ENCODE results near the gene DNASE2.
"Not testable (repeated sequence)": the region's sequence is repeated elsewhere in the genome, so short reads cannot be mapped to it uniquely, and the experiment has no call there.

The DNASE2 gene

GRCh38 chr19:12881172-12881808, at the start of gene DNASE2:
Gene DNASE2, minus strand, starts transcription at chr19:12881449. Its CDS starts 74 bp downstream, at chr19:12881375.
- H3K4me3 ChIP-seq (ENCODE audit: low read length): peak within 1 kb of the TSS; percentile 80
- peak; percentile 79 for DNase-seq (ENCODE audit: low read depth)
- TF ChIP-seq CTCF (conservative IDR thresholded peaks at IDR 0.05; ENCODE audit: low read depth, low read length): no peak

- no peak for DNase-seq (ENCODE audit: low read depth)
- TF ChIP-seq CTCF (conservative IDR thresholded peaks at IDR 0.05; ENCODE audit: low read depth, low read length): no peak
- no peak overlapping the region for H3K4me3 ChIP-seq (ENCODE audit: low read length)
Observed at GRCh38 chr19:12930002-12930645, 48.9 kb upstream of the DNASE2 start.

GRCh38 chr19:12924621-12925310, 43.5 kb upstream of the DNASE2 start:
- DNase-seq (ENCODE audit: low read depth): no peak

GRCh38 chr19:12922959-12923358, 41.7 kb upstream of the DNASE2 start:
- no peak for TF ChIP-seq CTCF (conservative IDR thresholded peaks at IDR 0.05; ENCODE audit: low read depth, low read length)
- no peak overlapping the region for H3K4me3 ChIP-seq (ENCODE audit: low read length)
- no peak for DNase-seq (ENCODE audit: low read depth)

More at GRCh38 chr19:12924621-12925310, 43.5 kb upstream of the DNASE2 start:
- no peak overlapping the region for H3K4me3 ChIP-seq (ENCODE audit: low read length)
- TF ChIP-seq CTCF (conservative IDR thresholded peaks at IDR 0.05; ENCODE audit: low read depth, low read length): no peak

- no peak for DNase-seq (ENCODE audit: low read depth)
- no peak overlapping the region for H3K4me3 ChIP-seq (ENCODE audit: low read length)
- TF ChIP-seq CTCF (conservative IDR thresholded peaks at IDR 0.05; ENCODE audit: low read depth, low read length): no peak
Observed at GRCh38 chr19:12921047-12921446, 39.8 kb upstream of the DNASE2 start.

GRCh38 chr19:12918253-12918652, 37.0 kb upstream of the DNASE2 start:
- no peak for DNase-seq (ENCODE audit: low read depth)
- H3K4me3 ChIP-seq (ENCODE audit: low read length): no peak overlapping the region

GRCh38 chr19:12915860-12916259, 34.6 kb upstream of the DNASE2 start:
- H3K4me3 ChIP-seq (ENCODE audit: low read length); DNase-seq (ENCODE audit: low read depth): not testable (repeated sequence)

More at GRCh38 chr19:12918253-12918652, 37.0 kb upstream of the DNASE2 start:
- no peak for TF ChIP-seq CTCF (conservative IDR thresholded peaks at IDR 0.05; ENCODE audit: low read depth, low read length)

Measured in retinal pigment epithelial cell (primary cell).